Measurements from ENCODE around the gene FGFBP3. TPM values are rescaled to one million over a fixed set of nuclear protein-coding genes. Genes with fewer than 3 reads are reported as not detected.
A peak's percentile ranks its signal among the peaks of the same experiment; 100 is the strongest.

The FGFBP3 gene
- total and polyA plus RNA-seq, 2 of the 13 experiments (the other 11 are each of a cell fraction or from before 2014, with no cell fraction given) = 0.50 to 2.0 TPM

- TF ChIP-seq, protein P1, sequence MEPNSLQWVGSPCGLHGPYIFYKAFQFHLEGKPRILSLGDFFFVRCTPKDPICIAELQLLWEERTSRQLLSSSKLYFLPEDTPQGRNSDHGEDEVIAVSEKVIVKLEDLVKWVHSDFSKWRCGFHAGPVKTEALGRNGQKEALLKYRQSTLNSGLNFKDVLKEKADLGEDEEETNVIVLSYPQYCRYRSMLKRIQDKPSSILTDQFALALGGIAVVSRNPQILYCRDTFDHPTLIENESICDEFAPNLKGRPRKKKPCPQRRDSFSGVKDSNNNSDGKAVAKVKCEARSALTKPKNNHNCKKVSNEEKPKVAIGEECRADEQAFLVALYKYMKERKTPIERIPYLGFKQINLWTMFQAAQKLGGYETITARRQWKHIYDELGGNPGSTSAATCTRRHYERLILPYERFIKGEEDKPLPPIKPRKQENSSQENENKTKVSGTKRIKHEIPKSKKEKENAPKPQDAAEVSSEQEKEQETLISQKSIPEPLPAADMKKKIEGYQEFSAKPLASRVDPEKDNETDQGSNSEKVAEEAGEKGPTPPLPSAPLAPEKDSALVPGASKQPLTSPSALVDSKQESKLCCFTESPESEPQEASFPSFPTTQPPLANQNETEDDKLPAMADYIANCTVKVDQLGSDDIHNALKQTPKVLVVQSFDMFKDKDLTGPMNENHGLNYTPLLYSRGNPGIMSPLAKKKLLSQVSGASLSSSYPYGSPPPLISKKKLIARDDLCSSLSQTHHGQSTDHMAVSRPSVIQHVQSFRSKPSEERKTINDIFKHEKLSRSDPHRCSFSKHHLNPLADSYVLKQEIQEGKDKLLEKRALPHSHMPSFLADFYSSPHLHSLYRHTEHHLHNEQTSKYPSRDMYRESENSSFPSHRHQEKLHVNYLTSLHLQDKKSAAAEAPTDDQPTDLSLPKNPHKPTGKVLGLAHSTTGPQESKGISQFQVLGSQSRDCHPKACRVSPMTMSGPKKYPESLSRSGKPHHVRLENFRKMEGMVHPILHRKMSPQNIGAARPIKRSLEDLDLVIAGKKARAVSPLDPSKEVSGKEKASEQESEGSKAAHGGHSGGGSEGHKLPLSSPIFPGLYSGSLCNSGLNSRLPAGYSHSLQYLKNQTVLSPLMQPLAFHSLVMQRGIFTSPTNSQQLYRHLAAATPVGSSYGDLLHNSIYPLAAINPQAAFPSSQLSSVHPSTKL (CRISPR knock-in tag; IDR thresholded peaks at IDR 0.05) = peak; percentile 81
- TF ChIP-seq ZNF747 (CRISPR knock-in tag; IDR thresholded peaks at IDR 0.05; ENCODE audit: borderline replicate concordance) (peak; percentile 88; the same call in 1 of the 2 replicates), PAX8 (CRISPR knock-in tag; IDR thresholded peaks at IDR 0.05; ENCODE audit: borderline replicate concordance) (no peak), STAG1 (CRISPR knock-in tag; IDR thresholded peaks at IDR 0.05) (peak; percentile 62), SP5 (CRISPR knock-in tag; IDR thresholded peaks at IDR 0.05; ENCODE audit: borderline replicate concordance, low read depth) (0 out of 2 replicates have a peak, but pooled peaks have one; percentile 13), U2AF1 (optimal IDR thresholded peaks at IDR 0.05; ENCODE audit: low read depth, low read length) (peak; percentile 44), ZNF746 (CRISPR knock-in tag; IDR thresholded peaks at IDR 0.05) (peak; percentile 66; the same call in 1 of the 2 replicates), RAD21 (CRISPR knock-in tag; IDR thresholded peaks at IDR 0.05) (peak; percentile 57), GABPB1 (CRISPR knock-in tag; IDR thresholded peaks at IDR 0.05) (peak; percentile 81), MED8 (CRISPR knock-in tag; IDR thresholded peaks at IDR 0.05; ENCODE audit: insufficient replicate concordance) (peak; percentile 58), ZBTB10 (CRISPR knock-in tag; IDR thresholded peaks at IDR 0.05; ENCODE audit: borderline replicate concordance) (peak; percentile 21; the same call in 1 of the 2 replicates), ZNF564 (CRISPR knock-in tag; IDR thresholded peaks at IDR 0.05) (peak; percentile 90; the same call in 1 of the 2 replicates), ZNF580 (CRISPR knock-in tag; IDR thresholded peaks at IDR 0.05; ENCODE audit: borderline replicate concordance, low read depth) (peak; percentile 62; the same call in 1 of the 2 replicates), HNRNPK (IDR thresholded peaks at IDR 0.05; ENCODE audit: low read depth, low read length, poor library complexity, severe bottlenecking) (no peak), ZBTB39 (CRISPR knock-in tag; IDR thresholded peaks at IDR 0.05) (no peak), HOXA5 (CRISPR knock-in tag; IDR thresholded peaks at IDR 0.05) (peak; percentile 63), ZNF879 (CRISPR knock-in tag; IDR thresholded peaks at IDR 0.05) (peak; percentile 88; the same call in 1 of the 2 replicates), ZNF12 (CRISPR knock-in tag; IDR thresholded peaks at IDR 0.05) (0 out of 2 replicates have a peak, but pooled peaks have one; percentile 63), ZNF274 (CRISPR knock-in tag; IDR thresholded peaks at IDR 0.05) (peak; percentile 84)
Observed at GRCh38 chr10:91908337-91909116, 759 bp downstream of the FGFBP3 start (continued).

Measured in HepG2 (cell line).